Testis (tissue), 3 donors: ENCODE data around the gene HDAC1. TPM values are rescaled to one million over a fixed set of nuclear protein-coding genes. Genes with fewer than 3 reads are reported as not detected.
A peak's percentile ranks its signal among the peaks of the same experiment; 100 is the strongest.

Experiments used
- DNase-seq: peaks from one replicate; pipeline ENCODE4 v3.0.0-alpha.2; 2019
- H3K27ac ChIP-seq, 2 donors: fragments of 200-600 bp; sonication (generic); one replicate each; pipeline ENCODE4 v1.5.1; 2019
- H3K27me3 ChIP-seq: fragments of 200-600 bp; sonication (generic); one replicate; pipeline ENCODE4 v1.5.1; 2019
- H3K36me3 ChIP-seq: fragments of 200-600 bp; sonication (generic); one replicate; pipeline ENCODE4 v1.5.1; 2017; ENCODE audit warnings: low read depth; ENCODE audit errors: missing control alignments
- H3K4me1 ChIP-seq: fragments of 200-600 bp; sonication (generic); one replicate; pipeline ENCODE4 v1.5.1; 2019
- H3K4me3 ChIP-seq, 2 donors: fragments of 200-600 bp; sonication (generic); one replicate each; pipeline ENCODE4 v1.5.1; 2017 to 2019
- H3K9me3 ChIP-seq: fragments of 200-600 bp; sonication (generic); one replicate; pipeline ENCODE4 v1.5.1; 2017
- POLR2A ChIP-seq: fragments of 450-650 bp; IDR thresholded peaks from one replicate; pipeline ENCODE4 v1.6.1; 2017; ENCODE audit warnings: antibody characterized with exemption, mild to moderate bottlenecking, moderate library complexity
- whole genome bisulfite sequencing, 2 donors: methylation state at CpG; one replicate each; pipeline ENCODE4 v1.1.5; 2018; 5-methylcytosine and 5-hydroxymethylcytosine counted together
- intact Hi-C: fragments of 100-400 bp; cut with DNase I; formaldehyde crosslinking; loops from one replicate; pipeline ENCODE4 v1.15.1; 2023; ENCODE audit warnings: low total_unique reads
- polyA plus RNA-seq: library from polyadenylated mRNA; stranded (reverse); fragments of 350-450 nt; fragmentation: Illumina TruSeq; extraction: RNeasy Lipid Tissue Mini Kit (QIAGEN cat#74804); gene quantifications from one replicate; pipeline ENCODE4 v1.2.3, GENCODE V29; 2014; ENCODE audit warnings: low read depth, low replicate concordance; ENCODE audit not compliant: insufficient read depth
- total RNA-seq, 2 donors: library from RNA; depleted of rRNA; stranded (reverse); fragments of >200 nt; gene quantifications; one replicate each; pipeline ENCODE4 v1.2.3, GENCODE V29; 2016
- TF ChIP-seq, protein P1 (sequence below), 3 experiments: fragments of 450-650 bp in 2 of 3; fragments of 200-600 bp in 1 of 3; sonication (generic) in 1 of 3; IDR thresholded peaks; one replicate each; pipeline ENCODE4 v1.5.1; 2016 to 2019; ENCODE audit warnings: antibody characterized with exemption in 3 of 3, mild to moderate bottlenecking in 2 of 3, moderate library complexity in 1 of 3

Gene HDAC1
- total and polyA plus RNA-seq, 3 donors from 2014 or later, result 83.1 to 99.2 (median 91.6) TPM

DNA sequence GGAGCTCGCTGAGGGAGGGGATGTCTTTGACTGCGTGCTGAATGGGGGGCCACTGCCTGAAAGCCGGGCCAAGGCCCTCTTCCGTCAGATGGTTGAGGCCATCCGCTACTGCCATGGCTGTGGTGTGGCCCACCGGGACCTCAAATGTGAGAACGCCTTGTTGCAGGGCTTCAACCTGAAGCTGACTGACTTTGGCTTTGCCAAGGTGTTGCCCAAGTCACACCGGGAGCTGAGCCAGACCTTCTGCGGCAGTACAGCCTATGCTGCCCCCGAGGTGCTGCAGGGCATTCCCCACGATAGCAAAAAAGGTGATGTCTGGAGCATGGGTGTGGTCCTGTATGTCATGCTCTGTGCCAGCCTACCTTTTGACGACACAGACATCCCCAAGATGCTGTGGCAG, 71.8 kb downstream of the HDAC1 start:
- no peaks in the 10 kb centered on the region for H3K9me3 ChIP-seq
- H3K36me3 ChIP-seq, result no peaks in the 10 kb centered on the region
- H3K27me3 ChIP-seq, result no peaks in the 10 kb centered on the region
- peaks cover 29% of the 10 kb centered on the region for H3K4me1 ChIP-seq
- H3K4me3 ChIP-seq, result no peak overlapping the region
- whole genome bisulfite sequencing, 2 donors, result 79 to 92% methylated on average over 7 to 12 of the region's 12 CpGs
- no peak overlapping the region for H3K27ac ChIP-seq
- no peak for TF ChIP-seq POLR2A
- TF ChIP-seq, protein P1, sequence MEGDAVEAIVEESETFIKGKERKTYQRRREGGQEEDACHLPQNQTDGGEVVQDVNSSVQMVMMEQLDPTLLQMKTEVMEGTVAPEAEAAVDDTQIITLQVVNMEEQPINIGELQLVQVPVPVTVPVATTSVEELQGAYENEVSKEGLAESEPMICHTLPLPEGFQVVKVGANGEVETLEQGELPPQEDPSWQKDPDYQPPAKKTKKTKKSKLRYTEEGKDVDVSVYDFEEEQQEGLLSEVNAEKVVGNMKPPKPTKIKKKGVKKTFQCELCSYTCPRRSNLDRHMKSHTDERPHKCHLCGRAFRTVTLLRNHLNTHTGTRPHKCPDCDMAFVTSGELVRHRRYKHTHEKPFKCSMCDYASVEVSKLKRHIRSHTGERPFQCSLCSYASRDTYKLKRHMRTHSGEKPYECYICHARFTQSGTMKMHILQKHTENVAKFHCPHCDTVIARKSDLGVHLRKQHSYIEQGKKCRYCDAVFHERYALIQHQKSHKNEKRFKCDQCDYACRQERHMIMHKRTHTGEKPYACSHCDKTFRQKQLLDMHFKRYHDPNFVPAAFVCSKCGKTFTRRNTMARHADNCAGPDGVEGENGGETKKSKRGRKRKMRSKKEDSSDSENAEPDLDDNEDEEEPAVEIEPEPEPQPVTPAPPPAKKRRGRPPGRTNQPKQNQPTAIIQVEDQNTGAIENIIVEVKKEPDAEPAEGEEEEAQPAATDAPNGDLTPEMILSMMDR (IDR thresholded peaks at IDR 0.05), result no peak
- no peak for DNase-seq
- intact Hi-C loops, result no loop called here

DNA sequence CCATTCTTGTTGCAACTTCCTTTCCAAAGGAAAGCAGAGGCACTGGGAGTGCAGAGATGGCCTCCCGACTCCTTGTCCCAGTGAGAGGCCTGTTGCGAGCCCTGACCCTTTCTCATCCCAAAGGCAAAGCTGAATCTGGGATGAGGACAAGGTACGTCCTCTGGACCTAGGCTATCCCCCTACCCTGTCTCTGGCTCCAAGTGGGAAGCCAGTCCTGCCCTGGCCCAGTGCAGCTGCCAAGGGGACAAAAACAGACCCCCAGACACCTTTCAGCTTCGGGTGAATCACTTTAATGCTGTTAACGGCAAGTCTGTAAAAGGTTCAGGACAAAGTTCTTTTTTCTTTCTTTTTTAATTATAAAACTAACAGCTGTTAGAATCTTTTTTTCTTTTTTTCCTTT, 73.0 kb downstream of the HDAC1 start:
- H3K9me3 ChIP-seq, result no peaks in the 10 kb centered on the region
- intact Hi-C loops, result no loop called here
- no peak for TF ChIP-seq POLR2A
- TF ChIP-seq, protein P1 (IDR thresholded peaks at IDR 0.05), result no peak
- H3K4me3 ChIP-seq, result no peak overlapping the region
- 77 to 85% methylated on average over 5 of the region's 5 CpGs for WGBS, 2 donors
- DNase-seq, result no peak
- H3K36me3 ChIP-seq, result no peaks in the 10 kb centered on the region
- no peaks in the 10 kb centered on the region for H3K27me3 ChIP-seq
- H3K4me1 ChIP-seq, result peaks cover 29% of the 10 kb centered on the region
- peak overlapping the region in 1 of 2 donors; percentile 24 for H3K27ac ChIP-seq

DNA sequence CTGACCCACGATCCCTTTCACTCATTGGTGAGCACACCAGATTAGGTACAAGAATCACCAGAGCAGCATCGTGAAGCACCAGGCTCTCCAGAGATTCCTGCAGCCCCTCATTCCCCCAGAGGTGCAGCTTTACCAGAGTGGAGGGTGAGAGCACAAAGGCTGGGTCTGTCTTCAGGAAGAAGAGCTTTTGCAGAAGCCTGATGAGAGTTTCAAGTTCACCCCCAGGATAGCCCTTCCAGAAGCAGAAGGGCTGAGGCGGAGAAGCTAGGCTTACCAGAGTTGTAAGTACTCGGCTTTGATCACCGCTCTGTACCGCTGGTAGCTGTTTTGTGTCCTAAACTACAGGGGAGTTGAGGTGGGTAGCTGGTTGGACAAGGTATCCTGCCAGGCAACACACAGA, 73.6 kb downstream of the HDAC1 start:
- H3K36me3 ChIP-seq, result no peaks in the 10 kb centered on the region
- no peaks in the 10 kb centered on the region for H3K9me3 ChIP-seq
- 73 to 77% methylated on average over 6 of the region's 6 CpGs for WGBS, 2 donors
- H3K4me1 ChIP-seq, result peaks cover 29% of the 10 kb centered on the region
- H3K4me3 ChIP-seq, result no peak overlapping the region
- DNase-seq, result no peak
- H3K27me3 ChIP-seq, result no peaks in the 10 kb centered on the region
- intact Hi-C loops, result no loop called here
- TF ChIP-seq, protein P1 (IDR thresholded peaks at IDR 0.05), result no peak
- TF ChIP-seq POLR2A, result no peak
- H3K27ac ChIP-seq, result peak overlapping the region in 1 of 2 donors; percentile 24

DNA sequence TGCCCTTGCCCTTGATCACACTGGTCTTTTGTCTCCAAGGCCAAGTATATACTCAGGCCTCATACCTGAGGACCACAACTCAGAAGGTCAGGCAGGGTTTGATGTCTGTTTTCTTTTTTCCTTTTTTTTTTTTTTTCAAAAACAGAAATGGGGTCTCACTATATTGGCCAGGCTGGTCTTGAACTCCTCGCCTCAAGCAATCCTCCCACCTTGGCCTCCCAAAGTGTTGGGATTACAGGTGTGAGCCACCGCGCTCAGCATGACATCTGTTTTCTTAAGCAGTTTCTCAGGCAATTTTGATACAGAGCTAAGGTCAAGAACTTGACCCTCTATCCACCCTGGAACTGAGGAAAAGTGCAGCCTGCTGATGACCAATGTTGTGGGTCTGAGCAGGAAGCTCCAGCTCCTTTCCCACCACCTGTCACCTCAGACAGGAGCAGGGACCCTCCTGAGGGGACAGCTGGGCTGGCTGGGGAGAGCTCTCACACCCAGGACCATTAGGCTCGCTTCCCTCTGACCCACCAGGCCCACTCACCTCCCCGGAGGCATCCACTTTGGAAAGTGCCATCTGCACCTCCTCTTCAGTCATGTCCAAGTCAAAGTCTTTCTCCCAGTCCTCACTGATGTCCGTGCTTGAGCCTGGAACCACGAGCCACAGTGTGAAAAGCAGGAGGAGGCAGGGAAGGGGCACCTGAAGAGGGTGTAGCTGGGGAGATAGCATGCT, 76.2 kb downstream of the HDAC1 start:
- DNase-seq, result no peak
- Histone ChIP-seq H3K27me3 (no peaks in the 10 kb centered on the region), H3K4me1 (peaks cover 7% of the 10 kb centered on the region), H3K36me3 (no peaks in the 10 kb centered on the region), H3K27ac (no peak overlapping the region), H3K9me3 (no peaks in the 10 kb centered on the region), H3K4me3 (no peak overlapping the region)
- no peak for TF ChIP-seq POLR2A
- TF ChIP-seq, protein P1 (IDR thresholded peaks at IDR 0.05), result no peak
- 96% methylated on average over 7 of the region's 7 CpGs for WGBS, 2 donors
- intact Hi-C loops, result no loop called here
